HG03460 (cell line): ENCODE measurements around the gene GPC5.

Experiments
- ATAC-seq: cut with Tn5 transposase; IDR thresholded peaks from one replicate; pipeline ENCODE4 v1.9.1; 2021; ENCODE audit not compliant: unreplicated experiment

The GPC5 gene

DNA sequence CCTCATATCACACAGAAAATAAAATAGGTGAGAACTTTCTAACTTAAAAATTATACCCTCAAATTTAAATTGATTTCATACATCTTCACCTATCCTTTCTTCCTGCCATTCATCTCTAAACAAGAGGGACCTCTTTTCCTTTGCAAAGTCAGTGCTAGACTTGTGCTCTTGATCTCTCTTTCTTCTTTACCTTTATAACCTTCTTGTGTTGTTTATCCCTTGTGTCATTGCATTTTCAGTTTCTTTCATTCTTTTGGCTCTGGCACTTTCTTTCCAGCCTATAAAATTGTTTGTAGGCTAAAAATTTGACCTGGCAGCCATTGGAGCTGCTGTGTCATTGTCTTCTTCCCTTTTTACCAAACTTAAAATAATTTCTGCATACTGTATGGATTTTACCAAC lies 190.1 kb downstream of the GPC5 start:
- ATAC-seq: no peak

DNA sequence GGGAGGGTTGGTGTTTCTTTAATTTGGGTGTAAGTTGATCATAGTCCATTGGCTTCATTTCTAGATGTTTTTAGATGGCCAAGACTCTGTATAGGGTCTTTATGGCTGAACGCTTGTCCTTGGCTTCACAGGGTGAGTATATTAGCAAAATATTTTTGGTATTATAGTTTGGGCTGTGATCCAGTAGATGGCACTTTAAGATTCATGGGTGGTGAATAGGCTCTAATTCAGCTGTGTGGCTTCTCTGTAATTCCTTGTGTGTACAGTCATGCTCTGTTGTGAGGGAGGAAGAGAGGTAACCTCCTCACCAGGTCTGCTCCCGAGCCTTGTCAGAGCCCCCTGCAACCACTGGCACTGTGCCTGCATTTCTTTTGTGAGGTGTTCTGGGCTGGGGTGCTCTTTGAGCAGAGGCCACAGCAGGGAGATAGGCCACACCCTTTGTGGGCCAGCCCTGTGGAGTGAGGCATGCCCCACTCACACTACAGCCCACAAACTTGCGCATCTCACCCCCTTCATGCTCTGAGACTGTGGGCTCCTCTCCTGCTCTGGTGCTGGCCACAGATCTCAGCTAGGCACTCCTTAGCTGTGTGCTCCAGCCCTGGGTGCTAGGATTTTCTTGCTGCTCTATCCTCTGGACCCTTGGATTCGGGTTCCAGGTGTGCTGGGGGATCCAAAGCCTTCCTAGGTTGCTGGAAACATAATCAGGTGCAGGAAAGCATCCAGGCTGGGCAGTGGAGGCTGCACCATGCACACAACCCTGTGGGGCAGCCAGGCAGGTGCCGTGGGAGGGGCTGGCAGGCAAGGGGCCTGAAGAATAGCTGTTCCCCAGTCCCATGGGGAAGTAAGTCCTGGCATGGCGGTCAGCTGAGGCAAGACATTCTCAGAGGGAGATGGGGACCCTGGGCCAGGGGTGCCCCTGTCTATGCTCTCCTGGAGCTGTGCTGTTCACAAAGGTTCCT lies 193.9 kb downstream of the GPC5 start:
- no peak for ATAC-seq

DNA sequence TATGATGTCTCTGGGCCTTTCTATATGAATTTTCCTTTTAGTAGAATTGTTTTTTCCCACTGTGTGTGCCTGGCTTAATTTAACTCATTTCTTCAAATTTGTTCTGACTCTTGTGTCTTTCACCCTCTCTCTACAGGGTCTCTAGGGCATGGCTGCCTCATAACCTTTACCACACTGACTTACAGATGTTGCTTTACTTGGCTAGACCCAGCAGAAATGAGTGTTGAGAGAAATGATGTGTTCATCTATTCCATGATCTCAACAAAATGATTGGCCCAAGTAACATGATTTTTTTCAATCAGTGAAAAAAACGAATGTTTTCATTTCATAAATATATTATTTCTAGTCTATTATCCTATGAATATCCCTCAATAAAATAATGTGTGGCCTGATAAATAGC lies 195.0 kb downstream of the GPC5 start:
- ATAC-seq: no peak

DNA sequence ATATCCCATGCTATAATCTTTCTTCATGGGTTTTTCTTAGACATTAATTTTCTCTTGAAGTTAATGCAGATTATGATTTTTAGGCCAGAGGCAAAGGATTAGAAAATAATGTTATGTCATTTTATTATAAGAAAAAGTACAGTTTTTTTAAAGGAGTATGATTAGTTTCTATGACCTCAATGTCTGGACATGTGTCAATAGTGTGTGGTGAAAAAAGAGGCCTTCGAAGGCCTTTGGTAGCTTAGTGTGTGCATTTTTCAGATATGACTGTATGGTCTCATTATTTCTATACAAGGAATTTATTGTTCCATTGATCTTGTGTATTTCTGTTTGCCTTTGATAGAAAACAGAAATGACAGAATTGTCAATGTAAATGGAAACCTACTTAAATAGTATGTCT lies 195.6 kb downstream of the GPC5 start:
- ATAC-seq: no peak

DNA sequence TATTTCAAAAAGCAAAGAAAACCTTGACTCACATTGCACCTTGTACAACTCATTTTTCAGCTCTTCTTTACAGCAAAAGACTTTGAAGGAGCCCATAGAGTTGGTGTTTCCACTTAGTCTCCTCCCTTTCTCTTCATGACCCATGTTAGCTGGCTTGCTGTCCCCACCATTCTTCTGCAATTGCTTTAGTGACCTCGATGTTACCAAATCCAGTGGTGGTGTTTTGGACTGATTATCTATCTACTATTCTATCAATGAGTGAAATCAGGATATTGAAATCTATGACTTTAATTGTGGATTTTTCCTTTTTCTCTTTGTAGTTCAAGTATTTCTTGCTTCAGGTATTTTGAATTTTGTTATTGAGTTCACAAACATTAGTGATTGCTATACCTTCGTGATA lies 197.3 kb downstream of the GPC5 start:
- no peak for ATAC-seq

DNA sequence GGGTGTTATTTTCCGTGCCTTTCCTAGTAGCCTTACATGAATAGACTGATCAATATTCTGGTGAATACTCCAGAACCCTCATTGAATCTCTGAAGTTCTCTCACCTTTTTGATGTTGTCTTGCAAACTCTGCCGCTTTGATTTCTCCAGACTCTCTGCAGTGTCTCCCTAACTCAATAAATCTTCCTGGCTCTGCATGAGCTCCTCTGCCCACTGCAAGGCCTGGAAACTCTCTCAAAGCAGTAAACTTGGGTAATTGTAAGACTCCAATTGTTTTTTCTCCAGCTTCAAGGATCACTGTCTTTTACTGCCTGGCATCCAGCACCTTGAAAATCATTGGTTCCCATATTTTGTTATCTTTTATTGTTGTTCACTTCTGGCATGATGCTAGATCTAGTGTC lies 198.4 kb downstream of the GPC5 start:
- no peak for ATAC-seq

DNA sequence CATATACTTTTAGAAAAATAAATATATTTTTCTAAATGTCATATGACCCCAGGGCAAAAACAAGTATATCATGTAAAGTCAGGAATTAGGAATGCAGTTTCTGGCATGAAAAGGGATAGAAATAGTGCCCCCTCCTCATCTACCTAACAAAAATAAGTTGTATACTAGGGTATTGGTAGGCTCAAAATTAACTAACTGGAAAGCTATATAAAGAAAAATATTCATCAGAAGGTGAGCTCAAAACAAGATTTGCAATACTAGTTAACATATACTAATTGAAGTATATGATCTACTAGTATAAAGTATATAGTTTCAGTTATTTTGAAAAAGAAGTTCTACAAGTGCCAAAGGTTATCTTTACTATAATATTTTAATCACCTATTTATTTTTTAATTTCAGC lies 200.2 kb downstream of the GPC5 start:
- ATAC-seq: no peak

DNA sequence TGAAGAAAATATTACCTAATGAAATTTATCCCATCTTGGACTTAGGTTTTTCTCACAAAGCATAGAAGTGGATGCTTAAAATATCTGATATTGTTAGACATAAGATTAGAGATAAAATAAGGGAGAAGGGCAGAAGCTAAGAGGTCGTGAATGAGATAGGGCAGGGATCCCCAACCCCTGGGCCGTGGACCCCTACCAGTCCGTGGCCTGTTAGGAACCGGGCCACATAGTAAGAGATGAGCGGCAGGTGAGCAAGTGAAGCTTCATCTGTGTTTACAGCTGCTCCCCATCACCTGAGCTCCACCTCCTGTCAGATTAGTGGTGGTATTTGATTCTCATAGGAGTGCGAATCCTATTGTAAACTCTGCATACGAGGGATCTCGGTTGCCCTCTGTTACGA lies 202.9 kb downstream of the GPC5 start:
- ATAC-seq: no peak

DNA sequence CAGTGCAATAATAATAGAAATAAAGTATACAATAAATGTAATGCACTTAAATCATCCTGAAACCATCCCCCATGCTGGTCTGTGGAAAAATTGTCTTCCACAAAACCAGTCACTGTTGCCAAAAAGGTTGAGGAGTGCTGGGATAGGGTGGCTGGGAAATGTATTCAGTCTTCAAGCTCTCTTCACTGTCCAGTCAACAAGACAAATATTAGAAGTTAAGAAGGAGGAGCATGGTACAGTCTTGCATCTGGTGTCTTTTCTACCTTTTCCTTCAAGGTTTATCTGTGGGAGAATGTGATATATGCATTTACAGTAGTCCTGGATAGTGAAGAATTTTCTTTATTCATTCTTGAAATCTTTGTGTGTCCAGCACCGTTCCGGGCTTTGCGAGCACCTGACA lies 203.4 kb downstream of the GPC5 start:
- no peak for ATAC-seq

DNA sequence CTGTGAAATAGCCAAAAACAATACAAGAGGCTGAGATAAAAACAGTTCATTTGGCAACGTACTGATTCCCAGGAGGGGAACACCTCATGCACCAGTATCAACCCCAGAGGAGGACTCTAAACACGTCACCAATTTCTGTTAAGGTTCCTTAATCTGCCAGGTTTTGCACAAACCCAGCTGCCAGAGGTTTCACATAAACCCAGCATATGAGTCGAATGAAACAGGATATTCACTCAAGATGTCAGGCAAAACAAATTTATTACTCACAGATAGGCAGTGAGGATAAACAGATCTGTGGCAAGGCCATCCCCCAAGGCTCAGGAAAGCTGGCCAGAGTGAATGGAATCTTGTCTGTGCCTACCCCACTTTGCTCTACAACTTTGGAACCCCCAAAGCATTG lies 210.9 kb downstream of the GPC5 start:
- no peak for ATAC-seq

DNA sequence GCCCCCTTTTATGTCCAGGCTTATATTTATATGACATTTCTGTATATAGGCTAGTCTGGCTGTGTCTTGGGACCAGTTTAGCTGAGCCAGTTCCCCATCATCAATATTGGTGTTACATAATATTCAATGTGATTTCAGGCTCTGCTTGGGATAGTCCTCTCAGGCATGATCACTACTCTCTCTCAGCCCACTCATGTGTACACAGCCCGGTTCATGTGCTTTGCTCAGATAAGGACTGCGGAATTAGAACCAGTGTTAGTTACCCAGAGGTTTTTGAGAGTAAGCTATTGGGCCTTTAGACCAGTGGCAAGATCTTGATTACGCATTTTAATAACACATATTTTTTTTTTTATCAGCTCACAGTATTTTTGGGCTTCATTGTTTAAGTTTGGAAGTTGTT lies 219.9 kb downstream of the GPC5 start:
- no peak for ATAC-seq

DNA sequence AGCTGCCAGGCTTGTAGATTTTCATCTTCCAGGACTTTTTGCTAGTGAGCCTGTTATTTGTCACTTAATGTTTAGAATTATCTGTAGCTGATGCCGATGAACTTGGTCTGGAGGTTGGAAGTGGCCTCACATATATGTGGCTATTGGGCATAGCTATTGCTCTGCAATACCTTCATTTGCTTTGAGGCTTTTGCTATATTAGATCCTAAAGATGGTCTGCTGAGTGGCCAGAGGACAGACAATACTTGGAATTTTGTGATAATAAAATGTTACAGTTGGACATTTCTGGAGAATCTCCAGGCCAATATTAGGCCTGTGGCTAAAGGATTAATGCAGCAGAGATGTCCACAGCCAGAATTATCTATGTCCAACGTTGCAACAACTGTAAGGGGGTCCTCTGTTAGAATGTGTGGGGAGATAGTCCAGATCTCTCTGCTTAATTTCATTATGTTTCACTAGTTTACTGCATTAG lies 222.3 kb downstream of the GPC5 start:
- ATAC-seq: no peak

DNA sequence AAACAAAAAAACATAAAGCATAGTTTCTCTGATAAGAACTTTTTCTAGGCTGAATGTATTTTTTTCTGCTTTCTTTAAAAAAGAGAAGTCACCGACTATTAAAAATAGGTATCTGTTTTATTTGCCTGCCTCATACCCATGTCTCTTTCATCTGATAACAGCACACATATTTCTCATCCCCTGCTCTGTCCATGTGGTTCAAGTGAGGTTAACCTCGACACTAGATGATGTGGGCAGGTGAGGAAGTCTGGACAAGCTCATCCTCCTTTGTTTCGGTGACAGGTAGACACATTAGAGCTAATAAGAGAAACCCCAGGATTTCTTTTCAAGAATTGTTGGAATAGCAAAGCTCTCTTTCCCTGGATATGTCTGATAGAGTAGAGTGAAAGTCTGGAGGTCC lies 222.7 kb downstream of the GPC5 start:
- ATAC-seq: no peak

DNA sequence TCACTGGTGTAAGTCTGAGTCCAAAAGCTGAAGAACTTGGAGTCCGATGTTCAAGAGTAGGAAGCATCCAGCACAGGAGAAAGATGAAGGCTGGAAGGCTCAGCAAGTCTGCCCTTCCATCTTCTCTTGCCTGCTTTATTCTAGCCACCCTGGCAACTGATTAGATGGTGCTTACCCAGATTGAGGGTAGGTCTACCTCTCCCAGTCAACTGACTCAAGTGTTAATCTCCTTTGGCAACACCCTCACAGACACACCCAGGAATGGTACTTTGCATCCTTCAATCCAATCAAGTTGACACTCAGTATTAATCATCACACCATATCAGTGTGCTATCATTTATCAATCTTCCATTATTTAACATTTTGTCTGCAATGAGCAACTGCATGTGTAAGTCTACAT lies 223.5 kb downstream of the GPC5 start:
- no peak for ATAC-seq

DNA sequence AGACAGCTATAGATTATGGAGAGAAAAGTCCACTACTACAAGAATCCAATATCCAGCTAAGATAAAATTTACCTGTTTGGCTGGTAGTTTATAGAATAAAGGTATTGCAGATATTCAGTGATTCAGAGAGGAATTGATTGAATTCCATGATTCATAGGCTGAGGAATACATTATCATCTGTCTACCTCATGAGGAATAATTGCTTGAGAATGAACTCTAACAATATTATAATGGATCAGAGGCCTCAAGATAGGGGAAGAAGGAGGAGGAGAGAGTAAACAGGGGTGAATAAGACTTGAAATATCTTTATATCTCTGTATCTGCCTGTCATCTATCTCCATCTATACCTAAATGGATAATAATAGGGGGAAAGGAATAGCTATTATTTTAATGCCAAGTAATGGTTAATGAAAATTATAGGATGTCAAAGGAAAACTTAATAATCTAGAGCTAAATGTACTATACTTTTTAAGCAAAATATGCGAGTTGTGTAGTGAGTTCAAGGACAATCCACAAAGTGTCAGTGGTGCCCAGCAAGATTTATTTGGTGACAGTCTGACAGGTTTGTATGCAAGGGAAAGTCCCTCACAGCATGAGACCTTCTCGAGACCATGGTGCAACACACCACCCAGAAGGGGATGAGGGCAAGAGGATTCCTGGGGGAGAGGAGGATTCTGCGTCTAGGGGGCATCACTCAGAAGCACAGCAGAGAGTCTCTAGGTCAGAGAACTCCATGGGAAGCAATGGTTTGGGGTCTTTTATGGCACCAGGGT lies 224.5 kb downstream of the GPC5 start:
- ATAC-seq: no peak

DNA sequence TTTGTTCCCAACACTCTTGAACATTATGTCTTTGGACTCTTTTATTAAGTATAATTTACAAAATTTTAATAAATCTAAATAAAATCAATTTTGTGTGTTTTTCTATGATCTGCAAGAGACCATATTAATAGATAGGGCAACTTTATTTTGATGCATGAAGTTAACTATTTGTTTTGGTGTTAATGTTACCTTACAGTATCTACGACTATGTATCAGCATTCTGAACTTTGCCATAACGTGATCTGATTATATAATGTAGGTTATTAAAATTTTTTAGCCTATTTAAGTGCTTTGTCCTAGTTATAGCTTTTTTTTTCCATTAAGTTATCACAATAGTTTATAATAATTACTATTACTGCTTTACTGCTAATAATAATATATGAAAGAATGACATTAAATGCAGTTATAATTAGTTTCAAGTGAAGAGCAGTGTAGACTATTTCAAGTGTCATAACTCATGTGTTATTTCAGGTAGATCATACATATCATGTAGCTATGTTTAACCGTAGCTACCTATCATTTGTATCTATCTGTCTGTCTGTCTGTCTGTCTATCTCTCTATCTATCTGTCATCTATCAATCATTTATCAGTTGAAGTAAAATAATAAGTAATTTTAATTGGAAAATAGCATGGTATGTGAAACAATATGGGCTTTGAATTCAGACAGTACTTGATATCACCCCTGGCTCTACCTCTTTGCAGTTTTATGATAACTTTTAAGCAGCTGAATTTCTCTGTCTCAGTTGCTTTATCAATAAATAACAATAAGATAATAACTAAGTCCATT lies 229.7 kb downstream of the GPC5 start:
- ATAC-seq: no peak

DNA sequence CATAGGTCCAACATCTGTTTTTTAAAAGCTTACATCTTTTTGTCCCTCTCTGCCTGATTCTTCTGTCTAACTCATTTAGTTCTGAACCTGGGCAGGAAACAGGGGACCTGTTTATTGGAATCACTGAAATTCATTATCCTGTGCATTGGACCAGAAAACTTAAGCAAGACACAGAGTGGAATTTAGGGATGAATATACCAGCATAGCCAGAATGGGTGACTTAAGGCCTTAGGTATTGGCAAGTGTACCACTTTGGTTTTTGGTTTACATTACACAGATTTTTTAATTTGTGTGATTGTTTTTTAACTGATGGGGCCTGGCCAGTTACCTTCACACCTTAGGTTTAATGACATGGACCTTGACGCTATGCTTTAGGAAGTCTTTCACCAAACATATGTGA lies 232.5 kb downstream of the GPC5 start:
- no peak for ATAC-seq

DNA sequence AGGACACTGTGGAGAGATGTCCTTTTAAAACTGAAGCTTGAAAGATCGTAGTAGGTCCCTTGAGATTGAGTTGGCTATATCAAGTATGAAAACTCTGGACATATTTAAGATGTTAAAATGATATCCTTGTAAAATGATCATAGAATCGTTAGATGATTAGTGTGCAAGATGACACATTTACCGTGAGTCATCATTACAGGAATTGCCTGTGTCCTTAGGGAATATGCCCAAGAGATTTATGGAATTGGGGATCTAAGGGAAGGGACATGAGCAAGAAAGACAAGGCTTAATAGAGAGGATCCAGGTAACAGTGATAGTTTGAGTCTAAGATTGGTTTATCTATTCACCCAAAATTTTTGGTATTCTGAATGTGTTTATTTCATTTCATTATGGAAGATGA lies 233.7 kb downstream of the GPC5 start:
- ATAC-seq: no peak

DNA sequence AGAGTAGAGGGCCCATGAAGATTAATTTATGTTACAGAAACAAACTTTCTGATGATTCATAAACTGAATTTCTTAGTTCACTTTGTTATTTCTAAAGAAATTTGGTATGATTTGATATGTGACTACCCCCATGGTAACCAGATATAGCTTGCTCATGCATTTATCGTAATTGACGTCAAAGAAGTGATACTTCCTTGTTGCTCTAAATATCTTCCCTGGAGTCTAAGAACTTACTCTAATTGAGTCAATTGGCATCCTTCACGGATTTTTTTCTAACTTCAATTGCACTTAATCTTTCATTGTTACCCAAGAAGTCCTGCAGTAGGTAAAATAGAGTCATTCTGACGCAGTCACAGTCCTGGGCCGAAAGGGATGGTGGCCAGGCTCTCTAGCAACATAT lies 240.9 kb downstream of the GPC5 start:
- ATAC-seq: no peak

DNA sequence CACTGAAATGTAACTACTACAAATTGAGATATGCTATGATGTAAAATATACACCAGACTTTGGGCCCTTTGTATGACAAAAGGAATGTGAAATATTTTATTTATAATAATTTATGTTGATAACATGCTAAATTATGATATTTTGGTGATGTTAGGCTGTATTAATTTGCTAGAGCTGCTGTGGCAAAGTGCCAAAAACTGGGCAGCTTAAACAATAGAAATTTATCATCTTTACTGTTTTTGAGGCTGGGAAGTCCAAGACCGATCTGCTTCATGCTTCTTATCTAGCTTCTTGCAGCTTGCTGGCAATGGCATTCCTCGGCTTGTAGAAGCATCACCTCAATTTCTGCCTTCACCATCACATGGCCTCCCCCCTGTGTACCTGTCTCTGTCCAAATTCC lies 245.0 kb downstream of the GPC5 start:
- no peak for ATAC-seq

DNA sequence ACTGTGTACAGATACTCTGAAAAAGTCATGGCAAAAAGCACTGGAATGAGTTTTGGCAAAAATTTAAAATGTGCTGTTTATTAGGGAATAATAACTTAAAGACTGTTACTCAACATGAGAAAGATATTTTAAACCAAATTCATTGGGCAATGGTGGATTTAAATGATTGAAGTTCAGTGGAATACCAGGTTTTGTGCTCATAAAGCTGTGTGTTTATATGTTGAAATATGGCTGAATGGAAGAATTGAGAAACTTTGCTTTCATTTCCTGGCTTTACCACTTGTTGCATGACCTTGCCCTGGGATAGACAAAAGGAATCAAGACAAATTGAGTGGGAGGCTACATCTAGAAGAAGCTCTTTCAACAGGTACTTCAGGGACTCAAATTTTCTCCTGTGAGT lies 246.4 kb downstream of the GPC5 start:
- no peak for ATAC-seq
